ENCODE results near the gene ZNF492. TPM values are rescaled to one million over a fixed set of nuclear protein-coding genes. Genes with fewer than 3 reads are reported as not detected.
"Not testable (repeated sequence)": the region's sequence is repeated elsewhere in the genome, so short reads cannot be mapped to it uniquely, and the experiment has no call there.

Gene ZNF492
- total and polyA plus RNA-seq, 4 donors, result 0.08 to 0.80 (median 0.10) TPM

GRCh38 chr19:22627526-22627925, 6.6 kb upstream of the ZNF492 start:
- ATAC-seq (ENCODE audit: insufficient read depth, low FRiP score) (no peak), DNase-seq (no peak)
- H3K27me3 ChIP-seq (ENCODE audit: control insufficient read depth in 3 of 3, insufficient read depth in 3 of 3, low read length in 2 of 3), result peaks cover 0 to 7% (median 0%) of the 10 kb centered on the region in 3 donors
- peaks cover 0 to 33% (median 0%) of the 10 kb centered on the region in 4 donors for H3K9me3 ChIP-seq (ENCODE audit: control insufficient read depth in 4 of 4, insufficient read depth in 3 of 4, low read length in 3 of 4)
- WGBS, 2 donors, result 69 to 82% methylated on average over 1 of the region's 1 CpG
- no peaks in the 10 kb centered on the region for H3K36me3 ChIP-seq (ENCODE audit: control insufficient read depth in 4 of 4, insufficient read depth in 4 of 4, low read length in 4 of 4)
- no peak for TF ChIP-seq CTCF (IDR thresholded peaks at IDR 0.05; ENCODE audit: control extremely low read depth, extremely low read depth)
- no peaks in the 10 kb centered on the region for H3K4me1 ChIP-seq (ENCODE audit: control insufficient read depth in 5 of 5, insufficient read depth in 5 of 5, low read length in 5 of 5)
- no peak overlapping the region for H3K27ac ChIP-seq (ENCODE audit: low read depth in 1 of 2, low read length in 1 of 2)
- no peak overlapping the region for H3K9ac ChIP-seq (ENCODE audit: insufficient read depth in 1 of 2, low read length in 2 of 2)
- H3K4me3 ChIP-seq, result no peak overlapping the region

GRCh38 chr19:22628401-22628800, 5.7 kb upstream of the ZNF492 start:
- H3K4me3 ChIP-seq, result no peak overlapping the region
- H3K9me3 ChIP-seq (ENCODE audit: control insufficient read depth in 4 of 4, insufficient read depth in 3 of 4, low read length in 3 of 4), result peaks cover 0 to 28% (median 0%) of the 10 kb centered on the region in 4 donors
- no peak overlapping the region for H3K27ac ChIP-seq (ENCODE audit: low read depth in 1 of 2, low read length in 1 of 2)
- no peak for DNase-seq
- no peak for TF ChIP-seq CTCF (IDR thresholded peaks at IDR 0.05; ENCODE audit: control extremely low read depth, extremely low read depth)
- H3K36me3 ChIP-seq (ENCODE audit: control insufficient read depth in 4 of 4, insufficient read depth in 4 of 4, low read length in 4 of 4), result no peaks in the 10 kb centered on the region
- H3K9ac ChIP-seq (ENCODE audit: insufficient read depth in 1 of 2, low read length in 2 of 2), result no peak overlapping the region
- ATAC-seq (ENCODE audit: insufficient read depth, low FRiP score), result no peak
- H3K4me1 ChIP-seq (ENCODE audit: control insufficient read depth in 5 of 5, insufficient read depth in 5 of 5, low read length in 5 of 5), result no peaks in the 10 kb centered on the region
- WGBS, 2 donors, result 93 to 96% methylated on average over 6 of the region's 6 CpGs
- H3K27me3 ChIP-seq (ENCODE audit: control insufficient read depth in 3 of 3, insufficient read depth in 3 of 3, low read length in 2 of 3), result peaks cover 0 to 7% (median 0%) of the 10 kb centered on the region in 3 donors

DNA sequence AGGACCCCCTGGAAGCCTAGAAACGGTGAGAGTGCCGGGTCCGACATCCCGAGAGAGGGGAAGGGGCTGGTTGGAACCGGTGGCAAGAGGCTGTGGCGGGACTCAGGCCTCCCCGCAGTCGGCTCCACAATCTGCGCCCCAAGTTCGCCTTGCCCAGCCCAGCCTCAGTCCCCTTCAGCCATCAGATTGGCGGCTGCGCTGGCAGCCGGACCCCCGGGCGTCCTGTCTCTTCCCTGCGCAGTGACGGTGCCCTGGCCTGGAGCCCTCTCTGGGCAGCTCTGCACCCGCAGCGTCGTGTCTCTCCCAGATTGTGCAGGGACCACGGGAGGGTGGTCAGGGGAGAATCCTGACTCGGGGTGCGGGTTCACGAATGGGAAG, 315 bp downstream of the ZNF492 start:
- peak overlapping the region; percentile 56 for H3K4me3 ChIP-seq
- H3K27ac ChIP-seq (ENCODE audit: low read depth in 1 of 2, low read length in 1 of 2), result no peak overlapping the region
- H3K4me1 ChIP-seq (ENCODE audit: control insufficient read depth in 5 of 5, insufficient read depth in 5 of 5, low read length in 5 of 5), result peaks cover 0 to 4% (median 0%) of the 10 kb centered on the region in 5 donors
- TF ChIP-seq CTCF (IDR thresholded peaks at IDR 0.05; ENCODE audit: control extremely low read depth, extremely low read depth), result no peak
- H3K9me3 ChIP-seq (ENCODE audit: control insufficient read depth in 4 of 4, insufficient read depth in 3 of 4, low read length in 3 of 4), result peaks cover 0 to 7% (median 1%) of the 10 kb centered on the region in 4 donors
- ATAC-seq (ENCODE audit: insufficient read depth, low FRiP score), result no peak
- H3K9ac ChIP-seq (ENCODE audit: insufficient read depth in 1 of 2, low read length in 2 of 2), result peak overlapping the region; percentile 68 to 86
- no peak for DNase-seq
- WGBS, 2 donors, result 0 to 1% methylated on average over 22 to 24 of the region's 24 CpGs
- H3K27me3 ChIP-seq (ENCODE audit: control insufficient read depth in 3 of 3, insufficient read depth in 3 of 3, low read length in 2 of 3), result no peaks in the 10 kb centered on the region
- no peaks in the 10 kb centered on the region for H3K36me3 ChIP-seq (ENCODE audit: control insufficient read depth in 4 of 4, insufficient read depth in 4 of 4, low read length in 4 of 4)

- H3K4me1 ChIP-seq (ENCODE audit: control insufficient read depth in 5 of 5, insufficient read depth in 5 of 5, low read length in 5 of 5); ATAC-seq (ENCODE audit: insufficient read depth, low FRiP score); H3K27me3 ChIP-seq (ENCODE audit: control insufficient read depth in 3 of 3, insufficient read depth in 3 of 3, low read length in 2 of 3); H3K4me3 ChIP-seq; DNase-seq; H3K9ac ChIP-seq (ENCODE audit: insufficient read depth in 1 of 2, low read length in 2 of 2); H3K27ac ChIP-seq (ENCODE audit: low read depth in 1 of 2, low read length in 1 of 2); H3K36me3 ChIP-seq (ENCODE audit: control insufficient read depth in 4 of 4, insufficient read depth in 4 of 4, low read length in 4 of 4); H3K9me3 ChIP-seq (ENCODE audit: control insufficient read depth in 4 of 4, insufficient read depth in 3 of 4, low read length in 3 of 4): not testable (repeated sequence)
- 82 to 92% methylated on average over 2 of the region's 2 CpGs for WGBS, 2 donors
Measured at GRCh38 chr19:22685493-22685892, 51.4 kb downstream of the ZNF492 start.

- not testable (repeated sequence) for DNase-seq; H3K36me3 ChIP-seq (ENCODE audit: control insufficient read depth in 4 of 4, insufficient read depth in 4 of 4, low read length in 4 of 4); H3K27me3 ChIP-seq (ENCODE audit: control insufficient read depth in 3 of 3, insufficient read depth in 3 of 3, low read length in 2 of 3); H3K4me1 ChIP-seq (ENCODE audit: control insufficient read depth in 5 of 5, insufficient read depth in 5 of 5, low read length in 5 of 5); ATAC-seq (ENCODE audit: insufficient read depth, low FRiP score); H3K9ac ChIP-seq (ENCODE audit: insufficient read depth in 1 of 2, low read length in 2 of 2); H3K4me3 ChIP-seq; H3K27ac ChIP-seq (ENCODE audit: low read depth in 1 of 2, low read length in 1 of 2)
- peaks cover 0 to 14% (median 1%) of the 10 kb centered on the region in 4 donors for H3K9me3 ChIP-seq (ENCODE audit: control insufficient read depth in 4 of 4, insufficient read depth in 3 of 4, low read length in 3 of 4)
- 91% methylated on average over 16 to 22 of the region's 22 CpGs for WGBS, 2 donors
Measured at GRCh38 chr19:22702661-22703060, 68.5 kb downstream of the ZNF492 start.

GRCh38 chr19:22703096-22703495, 69.0 kb downstream of the ZNF492 start:
- H3K4me1 ChIP-seq (ENCODE audit: control insufficient read depth in 5 of 5, insufficient read depth in 5 of 5, low read length in 5 of 5); H3K27ac ChIP-seq (ENCODE audit: low read depth in 1 of 2, low read length in 1 of 2); H3K9ac ChIP-seq (ENCODE audit: insufficient read depth in 1 of 2, low read length in 2 of 2); DNase-seq; H3K27me3 ChIP-seq (ENCODE audit: control insufficient read depth in 3 of 3, insufficient read depth in 3 of 3, low read length in 2 of 3); ATAC-seq (ENCODE audit: insufficient read depth, low FRiP score); H3K36me3 ChIP-seq (ENCODE audit: control insufficient read depth in 4 of 4, insufficient read depth in 4 of 4, low read length in 4 of 4); H3K4me3 ChIP-seq: not testable (repeated sequence)
- WGBS, 2 donors, result 93 to 96% methylated on average over 28 of the region's 28 CpGs
- peaks cover 0 to 14% (median 1%) of the 10 kb centered on the region in 4 donors for H3K9me3 ChIP-seq (ENCODE audit: control insufficient read depth in 4 of 4, insufficient read depth in 3 of 4, low read length in 3 of 4)
